ENCODE measurements around the gene PLXND1.
"Not testable (repeated sequence)": the region's sequence is repeated elsewhere in the genome, so short reads cannot be mapped to it uniquely, and the experiment has no call there.

The PLXND1 gene

GRCh38 chr3:129613367-129613740 lies 6.9 kb upstream of the PLXND1 start:
- H3K4me3 ChIP-seq (replicated peaks; ENCODE audit: low read depth, low read length), result no peak overlapping the region
- DNase-seq (ENCODE audit: extremely low read depth, low read depth), result no peak
- TF ChIP-seq CTCF (IDR thresholded peaks at IDR 0.05; ENCODE audit: low read depth, low read length, missing control alignments), result no peak

- DNase-seq (ENCODE audit: extremely low read depth, low read depth), result no peak
- TF ChIP-seq CTCF (IDR thresholded peaks at IDR 0.05; ENCODE audit: low read depth, low read length, missing control alignments), result no peak
- H3K4me3 ChIP-seq (replicated peaks; ENCODE audit: low read depth, low read length), result no peak overlapping the region
Observed at GRCh38 chr3:129612534-129613366, 6.3 kb upstream of the PLXND1 start.

GRCh38 chr3:129611812-129612533 lies 5.5 kb upstream of the PLXND1 start:
- H3K4me3 ChIP-seq (replicated peaks; ENCODE audit: low read depth, low read length), result no peak overlapping the region
- TF ChIP-seq CTCF (IDR thresholded peaks at IDR 0.05; ENCODE audit: low read depth, low read length, missing control alignments), result no peak
- DNase-seq (ENCODE audit: extremely low read depth, low read depth), result no peak

- no peak for TF ChIP-seq CTCF (IDR thresholded peaks at IDR 0.05; ENCODE audit: low read depth, low read length, missing control alignments)
- DNase-seq (ENCODE audit: extremely low read depth, low read depth), result no peak
- H3K4me3 ChIP-seq (replicated peaks; ENCODE audit: low read depth, low read length), result no peak overlapping the region
Observed at GRCh38 chr3:129611446-129611800, 4.9 kb upstream of the PLXND1 start.

GRCh38 chr3:129610794-129611445 lies 4.4 kb upstream of the PLXND1 start:
- not testable (repeated sequence) for DNase-seq (ENCODE audit: extremely low read depth, low read depth); H3K4me3 ChIP-seq (replicated peaks; ENCODE audit: low read depth, low read length)

GRCh38 chr3:129610276-129610675 lies 3.8 kb upstream of the PLXND1 start:
- no peak for TF ChIP-seq CTCF (IDR thresholded peaks at IDR 0.05; ENCODE audit: low read depth, low read length, missing control alignments)
- no peak overlapping the region for H3K4me3 ChIP-seq (replicated peaks; ENCODE audit: low read depth, low read length)
- DNase-seq (ENCODE audit: extremely low read depth, low read depth), result no peak

GRCh38 chr3:129609591-129610182 lies 3.2 kb upstream of the PLXND1 start:
- H3K4me3 ChIP-seq (replicated peaks; ENCODE audit: low read depth, low read length), result no peak overlapping the region
- no peak for DNase-seq (ENCODE audit: extremely low read depth, low read depth)
- no peak for TF ChIP-seq CTCF (IDR thresholded peaks at IDR 0.05; ENCODE audit: low read depth, low read length, missing control alignments)
